HepG2 (cell line): ENCODE data around the gene PMPCB. TPM values are rescaled to one million over a fixed set of nuclear protein-coding genes. Genes with fewer than 3 reads are reported as not detected.
A peak's percentile ranks its signal among the peaks of the same experiment; 100 is the strongest.

Experiments used
- ARNT2 ChIP-seq: sonication (generic); formaldehyde crosslinking; IDR thresholded peaks from 2 replicates; pipeline ENCODE4 v1.8.0; 2022; ENCODE audit warnings: mild to moderate bottlenecking, low read depth, missing genetic modification reagents, moderate library complexity
- BORCS8-MEF2B ChIP-seq: sonication (generic); formaldehyde crosslinking; IDR thresholded peaks from 2 replicates; pipeline ENCODE4 v1.8.0; 2022; ENCODE audit warnings: mild to moderate bottlenecking, missing genetic modification reagents
- CCDC6 ChIP-seq: sonication (generic); formaldehyde crosslinking; IDR thresholded peaks from 2 replicates; pipeline ENCODE4 v1.8.1; 2022; ENCODE audit warnings: mild to moderate bottlenecking, missing genetic modification reagents, moderate library complexity
- FIP1L1 ChIP-seq: fragments of 200-400 bp; formaldehyde crosslinking; IDR thresholded peaks from 2 replicates; pipeline ENCODE4 v1.6.1; 2018; ENCODE audit warnings: low read depth, mild to moderate bottlenecking, low read length, moderate library complexity, borderline replicate concordance; ENCODE audit not compliant: insufficient read depth
- GLI4 ChIP-seq: sonication (generic); formaldehyde crosslinking; IDR thresholded peaks from 2 replicates; pipeline ENCODE4 v1.5.1; 2020; ENCODE audit warnings: missing genetic modification reagents, mild to moderate bottlenecking, moderate library complexity, borderline replicate concordance
- HOXD1 ChIP-seq: sonication (generic); formaldehyde crosslinking; IDR thresholded peaks from 2 replicates; pipeline ENCODE4 v1.5.0; 2020; ENCODE audit warnings: missing genetic modification reagents
- KDM3A ChIP-seq: IDR thresholded peaks from 2 replicates; pipeline ENCODE4 v1.6.1; 2018; ENCODE audit warnings: low read depth, missing compliant biosample characterization
- NCOA5 ChIP-seq: sonication (generic); formaldehyde crosslinking; IDR thresholded peaks from 2 replicates; pipeline ENCODE4 v1.4.0; 2020; ENCODE audit warnings: missing genetic modification reagents
- PCBP1 ChIP-seq: fragments of 200-400 bp; formaldehyde crosslinking; IDR thresholded peaks from 2 replicates; pipeline ENCODE4 v1.6.1; 2017; ENCODE audit warnings: mild to moderate bottlenecking, low read depth, low read length, borderline replicate concordance
- PHF5A ChIP-seq: IDR thresholded peaks from one replicate; pipeline ENCODE4 v1.6.1; 2018; ENCODE audit warnings: low read depth, missing genetic modification reagents; ENCODE audit not compliant: unreplicated experiment
- SIN3A ChIP-seq: IDR thresholded peaks from 2 replicates; pipeline ENCODE4 v1.6.1; 2011; ENCODE audit warnings: low read depth, mild to moderate bottlenecking, control low read depth, low read length, borderline replicate concordance
- TAF1 ChIP-seq: sonication (generic); formaldehyde crosslinking; IDR thresholded peaks from 2 replicates; pipeline ENCODE4 v1.4.0; 2020; ENCODE audit warnings: missing genetic modification reagents
- ZNF589 ChIP-seq: sonication (generic); formaldehyde crosslinking; conservative IDR thresholded peaks from 2 replicates; pipeline ENCODE4 v1.8.0; 2022; ENCODE audit warnings: mild to moderate bottlenecking, moderate library complexity, missing genetic modification reagents
- polyA plus RNA-seq, 8 experiments: library from polyadenylated mRNA; depleted of rRNA in 3 of 8; stranded (reverse) in 7 of 8; unstranded in 1 of 8; fragments of >200 nt; fragmentation: Illumina TruSeq in 4 of 8; extraction: Trizol in 4 of 8; gene quantifications; 2 replicates each; pipeline versions ENCODE4 v1.2.1 to v1.2.3, GENCODE V29; 2011 to 2016; ENCODE audit warnings: low read depth in 4 of 8, missing spikeins in 1 of 8, mixed read lengths in 1 of 8; ENCODE audit not compliant: insufficient read depth in 1 of 8
- total RNA-seq, 5 experiments: library from RNA; depleted of rRNA; stranded (reverse); fragments of >200 nt; fragmentation: Illumina TruSeq; extraction: Trizol; gene quantifications; 2 replicates each; pipeline ENCODE4 v1.2.3, GENCODE V29; 2016; ENCODE audit warnings: low read depth in 1 of 5
- TF ChIP-seq, protein P1 (sequence below): sonication (generic); formaldehyde crosslinking; IDR thresholded peaks from 2 replicates; pipeline ENCODE4 v1.5.1; 2020; ENCODE audit warnings: missing genetic modification reagents, mild to moderate bottlenecking, borderline replicate concordance
- TF ChIP-seq, protein P2 (sequence below): sonication (generic); formaldehyde crosslinking; IDR thresholded peaks from 2 replicates; pipeline ENCODE4 v1.4.0; 2020; ENCODE audit warnings: mild to moderate bottlenecking, missing genetic modification reagents, borderline replicate concordance
- TF ChIP-seq, protein P3 (sequence below): sonication (generic); formaldehyde crosslinking; IDR thresholded peaks from 2 replicates; pipeline ENCODE4 v1.4.0; 2020; ENCODE audit warnings: missing genetic modification reagents
- TF ChIP-seq, protein P4 (sequence below): sonication (generic); formaldehyde crosslinking; IDR thresholded peaks from 2 replicates; pipeline ENCODE4 v1.4.0; 2020; ENCODE audit warnings: mild to moderate bottlenecking, missing genetic modification reagents
- TF ChIP-seq, protein P5 (sequence below): sonication (generic); formaldehyde crosslinking; IDR thresholded peaks from 2 replicates; pipeline ENCODE4 v1.5.0; 2020; ENCODE audit warnings: missing genetic modification reagents, mild to moderate bottlenecking, borderline replicate concordance

Gene PMPCB
- total and polyA plus RNA-seq, 2 of the 13 experiments (the other 11 are each of a cell fraction or from before 2014, with no cell fraction given) = 80.8 to 124 TPM

DNA sequence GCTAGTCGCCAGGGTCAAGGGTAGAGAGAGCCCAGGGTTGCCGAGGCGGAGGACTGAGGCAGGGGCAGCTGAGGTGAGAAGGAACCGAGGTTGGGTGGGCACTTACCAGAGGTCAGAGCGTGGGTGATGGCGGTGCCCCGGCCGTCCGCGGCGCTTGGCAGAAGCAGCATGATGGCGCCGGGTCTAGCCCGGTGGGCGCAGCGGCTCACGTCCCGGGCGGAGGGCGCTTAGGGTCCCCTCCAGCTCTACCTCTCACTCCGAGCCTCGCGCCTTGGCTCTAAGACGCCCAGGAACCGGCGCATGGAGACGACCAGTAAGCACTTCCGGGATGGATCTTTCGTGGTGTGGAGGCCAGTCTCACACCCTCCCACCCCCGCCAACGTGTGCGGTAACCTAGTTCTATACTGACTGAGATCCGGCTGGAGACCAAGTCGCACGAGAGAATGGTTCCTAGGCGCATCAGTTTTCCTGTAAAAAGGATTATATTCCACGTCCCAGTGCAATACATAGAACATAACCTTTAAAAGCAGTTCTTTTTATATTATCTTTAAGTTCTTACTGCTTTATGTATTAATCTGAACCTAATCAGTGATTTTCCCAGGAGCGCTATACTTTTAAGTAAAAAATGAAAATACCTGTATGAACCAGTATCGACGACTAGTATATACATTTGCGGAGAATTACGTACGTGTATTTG, 47.4 kb downstream of the PMPCB start, which contains the start of gene DNAJC2 (continued):
- TF ChIP-seq, protein P1, sequence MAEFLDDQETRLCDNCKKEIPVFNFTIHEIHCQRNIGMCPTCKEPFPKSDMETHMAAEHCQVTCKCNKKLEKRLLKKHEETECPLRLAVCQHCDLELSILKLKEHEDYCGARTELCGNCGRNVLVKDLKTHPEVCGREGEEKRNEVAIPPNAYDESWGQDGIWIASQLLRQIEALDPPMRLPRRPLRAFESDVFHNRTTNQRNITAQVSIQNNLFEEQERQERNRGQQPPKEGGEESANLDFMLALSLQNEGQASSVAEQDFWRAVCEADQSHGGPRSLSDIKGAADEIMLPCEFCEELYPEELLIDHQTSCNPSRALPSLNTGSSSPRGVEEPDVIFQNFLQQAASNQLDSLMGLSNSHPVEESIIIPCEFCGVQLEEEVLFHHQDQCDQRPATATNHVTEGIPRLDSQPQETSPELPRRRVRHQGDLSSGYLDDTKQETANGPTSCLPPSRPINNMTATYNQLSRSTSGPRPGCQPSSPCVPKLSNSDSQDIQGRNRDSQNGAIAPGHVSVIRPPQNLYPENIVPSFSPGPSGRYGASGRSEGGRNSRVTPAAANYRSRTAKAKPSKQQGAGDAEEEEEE = peak; percentile 26; the same call in 1 of the 2 replicates
- TF ChIP-seq SIN3A (peak; percentile 98), HOXD1 (CRISPR knock-in tag) (peak; percentile 86), CCDC6 (CRISPR knock-in tag) (no peak; the same call in 1 of the 2 replicates), NCOA5 (0 out of 2 replicates have a peak, but pooled peaks have one; percentile 59), GLI4 (CRISPR knock-in tag) (no peak), PHF5A (CRISPR knock-in tag) (peak; percentile 80), TAF1 (CRISPR knock-in tag) (peak; percentile 94), BORCS8-MEF2B (CRISPR knock-in tag) (no peak; the same call in 1 of the 2 replicates), ZNF589 (CRISPR knock-in tag) (no peak), KDM3A (peak; percentile 72; the same call in 1 of the 2 replicates), PCBP1 (no peak), FIP1L1 (no peak), ARNT2 (CRISPR knock-in tag) (peak; percentile 91)
- TF ChIP-seq, protein P2, sequence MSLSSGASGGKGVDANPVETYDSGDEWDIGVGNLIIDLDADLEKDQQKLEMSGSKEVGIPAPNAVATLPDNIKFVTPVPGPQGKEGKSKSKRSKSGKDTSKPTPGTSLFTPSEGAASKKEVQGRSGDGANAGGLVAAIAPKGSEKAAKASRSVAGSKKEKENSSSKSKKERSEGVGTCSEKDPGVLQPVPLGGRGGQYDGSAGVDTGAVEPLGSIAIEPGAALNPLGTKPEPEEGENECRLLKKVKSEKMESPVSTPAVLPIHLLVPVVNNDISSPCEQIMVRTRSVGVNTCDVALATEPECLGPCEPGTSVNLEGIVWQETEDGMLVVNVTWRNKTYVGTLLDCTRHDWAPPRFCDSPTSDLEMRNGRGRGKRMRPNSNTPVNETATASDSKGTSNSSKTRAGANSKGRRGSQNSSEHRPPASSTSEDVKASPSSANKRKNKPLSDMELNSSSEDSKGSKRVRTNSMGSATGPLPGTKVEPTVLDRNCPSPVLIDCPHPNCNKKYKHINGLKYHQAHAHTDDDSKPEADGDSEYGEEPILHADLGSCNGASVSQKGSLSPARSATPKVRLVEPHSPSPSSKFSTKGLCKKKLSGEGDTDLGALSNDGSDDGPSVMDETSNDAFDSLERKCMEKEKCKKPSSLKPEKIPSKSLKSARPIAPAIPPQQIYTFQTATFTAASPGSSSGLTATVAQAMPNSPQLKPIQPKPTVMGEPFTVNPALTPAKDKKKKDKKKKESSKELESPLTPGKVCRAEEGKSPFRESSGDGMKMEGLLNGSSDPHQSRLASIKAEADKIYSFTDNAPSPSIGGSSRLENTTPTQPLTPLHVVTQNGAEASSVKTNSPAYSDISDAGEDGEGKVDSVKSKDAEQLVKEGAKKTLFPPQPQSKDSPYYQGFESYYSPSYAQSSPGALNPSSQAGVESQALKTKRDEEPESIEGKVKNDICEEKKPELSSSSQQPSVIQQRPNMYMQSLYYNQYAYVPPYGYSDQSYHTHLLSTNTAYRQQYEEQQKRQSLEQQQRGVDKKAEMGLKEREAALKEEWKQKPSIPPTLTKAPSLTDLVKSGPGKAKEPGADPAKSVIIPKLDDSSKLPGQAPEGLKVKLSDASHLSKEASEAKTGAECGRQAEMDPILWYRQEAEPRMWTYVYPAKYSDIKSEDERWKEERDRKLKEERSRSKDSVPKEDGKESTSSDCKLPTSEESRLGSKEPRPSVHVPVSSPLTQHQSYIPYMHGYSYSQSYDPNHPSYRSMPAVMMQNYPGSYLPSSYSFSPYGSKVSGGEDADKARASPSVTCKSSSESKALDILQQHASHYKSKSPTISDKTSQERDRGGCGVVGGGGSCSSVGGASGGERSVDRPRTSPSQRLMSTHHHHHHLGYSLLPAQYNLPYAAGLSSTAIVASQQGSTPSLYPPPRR = peak; percentile 73; the same call in 1 of the 2 replicates
- TF ChIP-seq, protein P3, sequence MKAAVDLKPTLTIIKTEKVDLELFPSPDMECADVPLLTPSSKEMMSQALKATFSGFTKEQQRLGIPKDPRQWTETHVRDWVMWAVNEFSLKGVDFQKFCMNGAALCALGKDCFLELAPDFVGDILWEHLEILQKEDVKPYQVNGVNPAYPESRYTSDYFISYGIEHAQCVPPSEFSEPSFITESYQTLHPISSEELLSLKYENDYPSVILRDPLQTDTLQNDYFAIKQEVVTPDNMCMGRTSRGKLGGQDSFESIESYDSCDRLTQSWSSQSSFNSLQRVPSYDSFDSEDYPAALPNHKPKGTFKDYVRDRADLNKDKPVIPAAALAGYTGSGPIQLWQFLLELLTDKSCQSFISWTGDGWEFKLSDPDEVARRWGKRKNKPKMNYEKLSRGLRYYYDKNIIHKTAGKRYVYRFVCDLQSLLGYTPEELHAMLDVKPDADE (CRISPR knock-in tag) = 0 out of 2 replicates have a peak, but pooled peaks have one; percentile 53
- TF ChIP-seq, protein P4, sequence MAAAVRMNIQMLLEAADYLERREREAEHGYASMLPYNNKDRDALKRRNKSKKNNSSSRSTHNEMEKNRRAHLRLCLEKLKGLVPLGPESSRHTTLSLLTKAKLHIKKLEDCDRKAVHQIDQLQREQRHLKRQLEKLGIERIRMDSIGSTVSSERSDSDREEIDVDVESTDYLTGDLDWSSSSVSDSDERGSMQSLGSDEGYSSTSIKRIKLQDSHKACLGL (CRISPR knock-in tag) = peak; percentile 35; the same call in 1 of the 2 replicates
- TF ChIP-seq, protein P5, sequence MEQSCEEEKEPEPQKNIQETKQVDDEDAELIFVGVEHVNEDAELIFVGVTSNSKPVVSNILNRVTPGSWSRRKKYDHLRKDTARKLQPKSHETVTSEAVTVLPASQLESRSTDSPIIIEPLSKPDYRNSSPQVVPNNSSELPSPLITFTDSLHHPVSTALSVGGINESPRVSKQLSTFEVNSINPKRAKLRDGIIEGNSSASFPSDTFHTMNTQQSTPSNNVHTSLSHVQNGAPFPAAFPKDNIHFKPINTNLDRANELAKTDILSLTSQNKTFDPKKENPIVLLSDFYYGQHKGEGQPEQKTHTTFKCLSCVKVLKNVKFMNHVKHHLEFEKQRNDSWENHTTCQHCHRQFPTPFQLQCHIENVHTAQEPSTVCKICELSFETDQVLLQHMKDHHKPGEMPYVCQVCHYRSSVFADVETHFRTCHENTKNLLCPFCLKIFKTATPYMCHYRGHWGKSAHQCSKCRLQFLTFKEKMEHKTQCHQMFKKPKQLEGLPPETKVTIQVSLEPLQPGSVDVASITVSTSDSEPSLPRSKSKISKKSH (CRISPR knock-in tag) = peak; percentile 79; the same call in 1 of the 2 replicates
